Stimulated activated CD4-positive, alpha-beta T cell treated with anti-CD3 and anti-CD28 coated beads, TNF-alpha, amount 100 ng/mL, for 4 hours (primary cell): ENCODE results near the gene TWIST2.

Source experiments
- DNase-seq, 3 experiments: peaks; one replicate each; pipeline ENCODE4 v3.0.0-alpha.2; 2020; ENCODE audit warnings: low read depth in 3 of 3

The TWIST2 gene

DNA sequence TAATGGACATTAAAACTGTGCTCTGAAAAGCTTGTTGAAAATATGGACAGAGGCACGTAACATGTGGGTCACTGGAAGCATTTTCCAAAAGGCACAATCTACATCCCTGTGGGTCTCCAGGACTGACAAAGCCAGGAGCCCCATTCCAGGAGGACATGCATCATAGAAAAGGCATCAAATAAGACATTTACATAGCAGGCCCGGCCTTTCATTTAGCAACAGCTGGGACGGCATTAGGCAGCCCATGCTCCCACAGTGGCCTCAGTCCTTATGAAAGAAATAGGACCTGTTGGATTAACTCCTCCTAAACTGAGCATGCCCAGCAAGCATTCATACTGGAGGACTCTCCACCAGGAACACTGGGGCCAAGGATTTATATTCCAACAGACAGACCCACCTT lies 72.2 kb downstream of the TWIST2 start:
- DNase-seq = no peak

DNA sequence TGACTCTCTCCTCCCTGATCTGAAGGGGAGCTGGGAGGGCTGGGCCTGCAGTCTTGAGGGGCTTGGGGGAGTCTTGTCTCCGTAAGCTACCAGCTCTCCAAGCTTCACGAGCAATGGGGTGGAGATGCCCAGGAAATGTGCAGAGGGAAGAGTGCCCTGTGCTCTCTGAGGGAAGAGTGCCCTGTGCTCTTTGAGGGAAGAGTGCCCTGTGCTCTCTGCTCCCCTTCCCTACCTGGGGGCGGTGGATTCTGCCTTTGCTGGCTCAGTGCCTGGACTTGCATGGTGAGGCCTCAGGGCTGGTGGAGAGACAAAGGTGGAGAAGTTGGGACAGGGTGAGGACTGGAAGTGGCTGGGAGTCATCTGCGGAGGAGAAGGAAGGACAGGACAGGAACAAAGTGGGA lies 72.7 kb downstream of the TWIST2 start:
- DNase-seq = no peak

DNA sequence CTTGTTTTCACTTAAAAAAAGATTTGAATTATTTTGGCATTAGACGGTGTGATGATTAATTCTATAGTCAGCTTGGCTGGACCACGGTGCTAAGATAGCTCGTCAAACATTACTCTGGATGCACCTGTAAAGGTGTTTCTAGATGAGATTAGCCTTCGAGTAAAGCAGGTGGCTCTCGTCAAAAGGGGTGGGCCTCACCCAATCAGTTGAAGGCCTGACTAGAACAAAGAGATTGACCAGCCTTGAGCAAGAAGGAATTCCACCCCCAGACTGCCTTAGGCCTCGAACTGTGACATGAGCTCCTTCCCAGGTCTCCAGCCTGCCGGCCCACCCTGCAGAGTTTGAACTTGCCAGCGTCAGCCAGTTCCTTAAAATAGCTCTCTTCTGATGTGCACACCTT lies 73.4 kb downstream of the TWIST2 start:
- DNase-seq = no peak

DNA sequence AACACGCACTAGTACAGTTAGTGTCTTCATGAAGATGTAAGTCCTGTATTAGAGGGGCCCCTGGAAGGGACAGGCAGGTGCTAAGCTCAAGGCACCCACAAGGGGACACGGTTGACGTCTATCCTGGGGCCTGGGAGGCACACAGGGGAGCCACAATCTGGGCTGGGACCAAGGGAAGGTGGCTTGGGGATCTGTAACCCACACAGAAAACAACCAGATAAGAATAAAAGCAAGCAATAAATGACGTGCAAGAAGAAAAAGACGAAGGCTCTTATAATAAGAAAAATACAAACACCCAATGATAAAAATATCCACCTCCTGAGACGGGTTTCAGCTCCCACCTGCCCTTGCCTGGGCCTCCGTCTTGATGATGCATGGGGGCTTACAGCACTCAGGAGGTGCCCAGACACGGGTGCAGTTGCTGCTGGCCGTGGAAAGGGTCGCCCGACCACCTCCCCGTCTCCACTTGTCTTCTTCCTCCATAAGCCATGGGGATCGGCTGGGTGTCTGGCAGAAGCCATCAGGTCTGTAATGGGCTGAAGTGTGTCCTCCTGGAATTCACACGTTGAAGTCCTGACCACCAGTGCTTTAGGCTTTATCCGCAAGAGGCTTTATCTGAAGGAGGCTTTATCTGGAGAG lies 73.9 kb downstream of the TWIST2 start:
- no peak for DNase-seq

DNA sequence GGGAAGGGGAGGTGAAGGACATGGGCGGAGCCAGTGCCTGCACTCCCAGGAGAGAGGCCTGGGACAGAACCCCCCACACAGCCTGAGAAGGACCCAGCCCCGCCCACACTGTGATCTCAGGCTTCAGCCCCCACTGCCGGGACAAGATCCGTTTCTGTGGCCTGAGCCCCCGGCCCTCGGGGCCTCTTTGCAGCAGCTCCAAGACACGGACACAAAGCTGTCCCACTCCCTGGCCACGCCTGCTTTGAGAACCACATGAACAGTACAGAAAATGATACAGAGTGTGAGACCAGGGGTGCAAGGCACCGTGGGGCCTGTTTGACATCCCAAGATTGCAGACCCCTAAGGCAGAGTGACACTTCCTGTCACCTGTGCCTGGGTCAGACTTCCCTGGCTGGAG lies 74.5 kb downstream of the TWIST2 start:
- DNase-seq = no peak

DNA sequence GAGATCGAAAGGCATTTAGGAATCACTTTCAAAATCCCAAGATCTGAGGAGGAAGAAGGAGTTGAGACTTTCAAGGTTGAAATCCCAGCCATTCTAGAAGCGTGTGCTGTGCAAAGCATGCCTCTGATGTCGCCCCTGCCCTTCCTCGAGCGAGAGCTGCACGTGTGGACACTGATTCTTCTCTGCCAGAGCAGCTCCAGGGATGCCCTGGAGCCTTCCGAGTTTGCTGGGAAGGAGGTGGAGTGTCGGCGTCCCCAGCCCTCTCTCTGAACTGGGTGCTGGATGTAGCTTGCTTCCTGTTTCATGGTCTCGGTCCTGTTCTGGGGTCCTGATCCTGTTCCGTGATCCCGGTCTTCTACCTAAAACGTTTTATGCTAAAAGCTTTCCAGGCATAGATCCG lies 76.1 kb downstream of the TWIST2 start:
- no peak for DNase-seq

DNA sequence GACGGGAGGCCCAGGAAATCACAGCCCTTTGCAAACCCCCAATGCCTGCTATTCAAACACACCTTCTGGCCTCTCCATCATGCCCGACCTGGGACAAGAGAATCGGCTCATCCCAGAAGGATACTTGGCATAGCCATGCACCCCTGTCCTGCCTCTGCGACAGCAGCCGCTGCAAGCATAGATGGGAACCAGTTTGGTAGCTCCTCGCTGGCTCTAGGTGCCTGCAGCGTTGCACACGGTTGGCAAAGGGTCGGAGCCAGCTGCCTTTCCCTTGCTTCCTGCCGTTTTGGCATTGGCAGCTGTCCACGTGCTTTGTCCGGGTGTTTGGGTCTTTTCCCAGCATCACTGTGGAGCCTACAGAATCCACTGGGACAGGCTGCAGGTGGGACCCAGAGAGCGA lies 76.9 kb downstream of the TWIST2 start:
- no peak for DNase-seq

DNA sequence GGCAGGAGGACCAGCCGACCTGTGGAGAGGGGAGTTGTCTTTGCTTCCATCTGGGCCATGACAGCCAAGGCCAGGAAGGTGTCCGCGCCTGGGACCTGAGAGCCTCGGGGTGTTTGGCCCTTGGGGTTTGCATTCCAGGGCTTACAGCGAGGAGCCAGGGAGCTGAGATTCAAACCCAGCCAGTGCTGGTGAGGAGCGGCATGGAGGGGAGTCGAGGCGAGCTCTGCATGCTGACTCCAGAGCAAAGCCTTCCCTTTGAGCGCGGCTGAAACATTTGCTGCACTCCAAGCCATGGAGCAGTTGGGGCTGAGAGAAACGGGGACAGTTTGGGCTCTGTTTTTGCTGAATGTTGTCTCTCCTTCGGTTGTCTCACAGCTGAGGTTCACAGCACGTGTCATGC lies 77.4 kb downstream of the TWIST2 start:
- no peak for DNase-seq

DNA sequence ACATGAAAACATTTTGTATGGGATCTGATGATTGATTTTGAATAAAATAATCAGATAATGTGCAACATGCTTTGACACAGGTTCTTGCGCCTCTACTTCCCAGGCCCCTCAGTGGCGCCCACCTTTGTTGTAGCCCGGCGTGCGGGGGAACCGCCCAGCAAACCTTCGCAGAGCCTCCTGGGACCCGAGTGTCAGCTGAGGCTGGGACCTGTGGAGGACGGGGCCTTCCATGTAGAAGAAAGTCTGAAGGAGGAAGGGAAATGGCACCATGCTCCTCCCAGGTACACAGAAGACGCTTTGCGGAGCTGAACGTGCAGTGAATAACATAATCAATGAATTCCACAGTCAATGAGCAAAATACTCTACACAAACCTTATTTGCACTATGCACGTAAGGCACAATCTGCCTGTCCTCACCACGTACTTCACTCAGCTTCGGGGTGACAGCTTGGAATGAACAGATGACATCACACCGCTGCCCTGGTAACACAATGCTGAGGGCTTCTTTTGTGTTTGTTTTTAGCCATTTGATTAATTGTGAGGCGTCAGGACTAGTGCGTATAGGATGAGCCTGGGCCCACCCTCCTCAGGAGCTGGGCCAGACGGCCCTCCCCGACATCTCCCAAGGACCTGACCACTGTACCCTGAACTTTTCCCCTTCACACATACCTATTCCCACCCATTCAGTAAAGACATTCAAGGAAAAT lies 78.1 kb downstream of the TWIST2 start:
- DNase-seq = no peak

DNA sequence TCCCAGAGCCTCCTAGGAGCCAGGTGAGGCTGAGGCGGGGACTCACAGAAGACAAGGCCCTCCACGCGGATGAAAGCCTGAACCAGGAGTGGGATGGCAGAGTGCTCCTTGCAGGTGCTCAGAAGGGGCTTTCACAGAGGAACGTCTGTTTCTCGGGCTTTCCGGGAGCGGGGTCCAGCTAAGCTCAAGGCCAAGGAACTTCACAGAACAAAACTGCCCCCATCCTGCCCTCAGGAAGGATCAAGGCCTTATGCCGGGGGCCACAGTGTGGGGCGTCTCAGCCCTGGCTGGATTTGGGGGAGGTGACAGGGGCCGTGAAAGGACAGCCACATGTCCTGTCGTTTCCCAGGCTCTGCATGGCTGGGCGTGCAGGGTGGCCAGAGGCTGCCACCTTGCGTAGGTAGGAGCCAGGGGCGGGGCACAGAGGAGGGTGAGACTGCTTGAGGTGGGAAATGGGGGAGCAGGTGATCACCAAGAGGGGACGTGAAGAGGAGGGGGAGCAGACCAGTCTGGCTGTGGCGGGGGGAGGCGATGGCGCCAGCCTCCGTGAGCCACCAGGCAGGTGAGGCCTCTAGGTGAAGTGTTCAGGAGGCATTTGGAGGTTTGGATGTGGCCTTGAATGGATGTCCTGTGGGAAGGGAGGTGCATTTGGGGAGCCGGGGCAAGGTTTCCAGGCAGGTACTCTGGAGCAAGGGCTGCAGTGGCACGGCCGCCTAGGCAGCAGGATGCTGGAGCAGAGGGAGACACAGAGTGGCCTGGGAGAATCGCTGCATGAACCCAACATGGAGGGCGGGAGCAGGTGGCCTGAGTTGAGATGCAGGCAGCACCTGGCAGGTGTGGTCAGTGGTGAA lies 79.1 kb downstream of the TWIST2 start:
- no peak for DNase-seq

DNA sequence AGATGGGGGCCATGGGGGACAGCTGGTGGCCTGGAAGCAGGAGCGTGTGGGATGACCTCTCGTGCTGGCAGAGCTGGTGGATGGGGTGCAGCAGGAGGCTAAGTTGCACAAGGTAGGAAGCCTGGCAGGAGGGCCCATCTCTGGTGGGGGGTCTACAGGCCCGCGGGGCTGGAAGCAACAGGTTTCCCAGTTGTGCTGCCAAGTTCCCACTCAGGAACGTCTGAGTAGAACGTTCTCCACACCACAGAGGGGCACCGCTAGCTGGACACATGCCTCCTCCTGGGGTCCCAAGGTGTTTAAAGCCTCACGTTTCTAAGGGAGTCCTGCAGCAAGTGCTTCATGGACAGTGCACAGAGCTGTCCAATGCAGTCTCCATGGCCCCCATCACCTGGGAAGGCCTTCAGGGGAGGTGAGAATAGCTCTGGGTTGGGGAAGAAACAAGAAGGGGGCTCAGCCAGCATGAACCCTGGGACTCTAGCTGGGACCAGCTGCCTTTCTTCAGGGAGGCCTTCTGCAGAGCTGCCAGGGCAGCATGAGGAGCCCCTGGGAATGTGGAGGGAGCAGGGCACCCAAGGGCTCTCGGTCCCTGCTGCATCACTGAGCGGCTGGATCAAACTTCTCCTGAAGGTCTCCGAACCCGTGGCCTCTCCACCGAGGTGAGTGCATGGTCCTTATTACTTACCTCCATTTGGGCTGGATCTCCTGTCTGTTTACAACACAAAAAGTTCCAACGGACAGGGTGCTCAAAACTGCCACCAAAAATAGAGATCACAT lies 80.0 kb downstream of the TWIST2 start:
- DNase-seq = no peak

DNA sequence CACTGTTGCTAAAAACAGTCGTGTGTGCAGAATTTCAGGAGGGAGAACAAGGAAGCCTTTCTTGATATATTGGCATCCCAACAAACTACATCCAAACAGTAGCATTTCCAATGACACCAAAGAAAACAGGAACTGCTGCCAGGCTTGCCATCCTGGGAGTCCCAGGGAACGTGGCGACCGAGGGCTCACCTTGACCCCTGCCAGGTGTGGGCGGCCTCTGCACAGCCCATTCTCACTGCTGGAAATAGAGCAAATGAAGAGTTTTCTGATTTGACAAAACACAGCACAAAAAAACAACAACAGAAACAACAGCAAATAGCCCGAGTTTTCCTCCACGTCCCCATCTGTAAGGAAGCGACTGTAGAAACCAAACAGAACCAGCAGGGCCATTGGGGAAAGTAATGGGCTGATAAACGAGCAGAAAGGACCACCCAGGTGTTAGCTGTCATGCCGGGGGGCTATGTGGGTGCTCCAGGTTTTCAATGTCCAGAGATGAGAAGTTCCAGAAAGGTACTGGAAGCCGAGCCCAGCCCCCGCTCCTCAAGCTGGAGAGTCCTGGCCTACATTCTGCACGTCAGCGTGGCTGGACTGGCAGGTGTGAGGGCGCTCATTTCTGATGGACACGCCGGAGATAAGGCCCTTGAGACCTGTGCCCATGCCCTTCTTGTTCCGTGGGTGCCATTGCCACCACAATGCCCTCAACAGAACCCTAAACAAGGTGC lies 80.8 kb downstream of the TWIST2 start:
- no peak for DNase-seq

DNA sequence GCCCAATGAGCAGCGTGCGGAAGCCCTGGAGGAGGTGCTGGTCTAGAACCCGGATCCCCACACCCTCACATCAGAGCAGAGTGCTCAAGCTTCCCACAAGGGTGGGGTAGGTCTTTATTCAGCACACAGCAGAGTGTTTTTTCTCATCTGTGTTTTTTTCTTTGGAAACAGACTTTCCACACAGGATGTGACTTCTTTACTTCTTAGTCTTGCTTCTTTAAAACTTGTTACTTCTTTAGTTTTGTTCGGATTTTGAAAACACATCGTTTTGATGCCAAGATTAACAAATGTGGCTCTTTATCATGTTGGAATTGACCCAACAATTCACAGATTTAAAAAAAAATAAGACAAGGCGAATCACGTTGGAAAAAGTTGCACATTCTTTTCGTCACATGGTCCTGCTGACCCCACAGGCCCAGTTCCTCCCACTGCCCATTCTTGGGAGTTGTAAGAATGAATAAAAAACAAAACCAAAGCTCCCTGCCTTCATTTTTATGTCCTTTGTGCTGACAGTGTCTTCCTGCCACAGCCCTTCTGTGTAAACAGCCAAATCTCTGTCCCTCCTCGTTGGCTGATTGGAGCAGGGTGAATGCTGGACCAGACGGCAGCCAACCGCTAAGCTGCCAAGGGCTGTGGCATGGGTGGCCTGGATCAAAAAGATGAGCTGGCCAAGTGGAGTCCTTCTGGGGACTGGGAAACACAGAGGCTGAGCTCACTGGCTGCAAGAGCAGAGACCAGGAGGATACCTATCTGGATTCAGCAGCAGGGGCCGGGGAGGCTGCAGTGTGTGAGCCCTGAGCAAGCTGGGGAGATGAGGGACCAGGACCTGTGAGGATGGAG lies 81.6 kb downstream of the TWIST2 start:
- no peak for DNase-seq

DNA sequence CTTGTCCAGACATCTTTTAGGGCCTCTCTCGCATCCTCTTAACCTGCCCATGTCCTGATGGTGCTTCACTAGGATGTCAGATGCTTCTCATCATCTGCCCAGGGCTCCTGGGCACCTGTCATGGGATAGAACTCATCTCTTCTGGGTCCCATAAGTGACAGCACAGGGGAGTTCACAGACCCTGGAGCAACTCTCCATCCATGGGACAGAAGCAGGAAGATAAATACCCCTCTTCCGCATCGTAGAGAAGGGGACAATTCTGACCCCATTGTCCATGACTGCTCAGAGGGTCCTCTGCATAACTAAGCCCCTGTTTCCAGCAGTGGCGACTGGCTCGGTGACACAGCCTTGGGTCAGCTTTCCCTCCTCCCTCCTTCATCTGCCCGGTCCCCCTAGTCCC lies 82.3 kb downstream of the TWIST2 start:
- DNase-seq = no peak

DNA sequence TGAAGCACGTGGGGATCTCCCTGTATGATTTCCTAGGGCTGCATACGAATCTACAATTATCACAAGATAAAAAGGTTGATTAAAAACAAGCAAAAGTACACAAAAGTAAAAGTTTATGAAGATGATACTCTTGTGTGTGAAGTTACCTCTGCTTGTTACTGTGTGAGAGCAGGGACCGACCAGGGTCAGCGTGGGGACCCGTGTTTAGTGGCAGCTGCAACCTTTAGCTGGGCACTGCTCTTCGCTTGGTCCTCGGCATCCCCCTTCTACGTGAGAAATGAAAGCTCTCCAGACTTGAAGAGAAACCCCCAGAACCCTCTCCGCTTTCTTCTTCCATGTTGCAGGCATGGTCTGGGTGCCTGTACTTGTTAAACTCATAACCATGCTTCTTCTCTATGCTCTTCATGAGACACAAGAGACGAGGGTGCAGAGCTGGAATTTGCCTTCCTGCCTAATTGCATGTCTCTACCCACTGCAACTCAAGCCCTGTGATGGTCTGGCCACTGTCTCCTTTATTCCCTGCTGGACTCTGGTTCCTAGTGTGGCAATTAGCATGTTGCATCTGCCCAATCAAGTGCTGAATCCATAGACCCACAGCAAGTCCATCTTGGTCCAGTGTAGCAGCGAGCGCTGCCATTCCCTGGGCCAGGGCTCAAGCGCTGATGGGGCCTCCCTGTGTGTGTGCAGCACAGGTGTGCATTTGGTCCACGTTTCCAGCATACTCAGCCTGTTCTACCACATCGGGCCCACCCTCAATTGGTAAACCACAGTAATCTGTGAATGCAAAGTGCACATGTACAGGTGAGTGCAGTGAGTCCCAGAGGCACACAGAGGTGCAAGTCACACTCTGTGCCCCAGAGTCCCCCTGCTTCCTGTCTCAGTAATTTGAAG lies 88.5 kb downstream of the TWIST2 start:
- DNase-seq = no peak

DNA sequence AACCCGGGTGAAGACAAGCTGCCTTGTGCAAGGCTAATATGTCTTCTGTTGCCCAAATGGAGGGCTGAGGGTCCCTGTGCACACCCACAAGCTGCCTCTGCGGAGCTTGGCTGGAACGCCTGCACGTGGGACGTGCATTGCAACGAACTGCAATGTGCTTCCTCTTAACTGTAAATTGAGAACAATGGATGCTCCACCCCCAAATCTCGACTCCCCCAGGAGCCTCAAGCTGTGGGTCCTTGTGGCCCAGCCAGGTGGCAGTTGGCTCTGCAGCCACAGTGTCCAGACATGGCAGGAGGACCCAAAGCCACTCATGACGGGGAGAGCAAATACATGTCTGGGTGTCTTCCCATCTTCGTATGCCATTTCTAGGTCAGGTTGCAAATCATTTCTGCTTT lies 90.1 kb downstream of the TWIST2 start:
- DNase-seq = no peak

DNA sequence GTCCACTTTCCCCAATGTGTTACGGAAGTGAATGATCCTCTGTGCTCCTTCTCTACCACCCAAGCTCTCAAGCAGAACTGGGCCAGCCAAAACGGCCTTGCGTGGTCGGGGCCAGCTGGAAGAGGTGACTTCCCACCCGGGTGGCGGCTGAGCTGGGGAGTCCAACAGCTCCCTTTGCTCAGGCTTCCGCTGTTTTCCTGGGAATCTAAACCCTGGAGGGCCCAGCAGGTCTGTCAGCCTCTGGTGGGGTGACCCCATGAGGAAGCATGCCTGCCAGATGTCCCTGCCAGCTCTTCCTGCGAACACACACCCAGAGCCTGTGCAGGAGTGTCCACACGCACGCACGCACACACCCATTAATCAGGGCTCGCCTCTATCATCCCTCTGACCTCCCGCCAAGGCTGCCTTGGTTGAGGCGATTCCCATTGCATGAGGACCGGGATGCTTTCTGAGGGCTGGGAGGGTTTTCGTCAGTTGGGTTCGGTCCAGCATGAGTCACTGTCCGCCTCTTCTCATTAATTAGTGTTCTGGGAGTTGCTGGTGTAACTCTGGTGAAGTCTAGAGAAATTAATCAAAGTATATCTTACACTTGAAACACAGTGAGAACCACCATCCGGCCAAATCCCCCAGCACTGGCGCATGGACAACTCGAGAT lies 90.6 kb downstream of the TWIST2 start:
- DNase-seq = no peak

DNA sequence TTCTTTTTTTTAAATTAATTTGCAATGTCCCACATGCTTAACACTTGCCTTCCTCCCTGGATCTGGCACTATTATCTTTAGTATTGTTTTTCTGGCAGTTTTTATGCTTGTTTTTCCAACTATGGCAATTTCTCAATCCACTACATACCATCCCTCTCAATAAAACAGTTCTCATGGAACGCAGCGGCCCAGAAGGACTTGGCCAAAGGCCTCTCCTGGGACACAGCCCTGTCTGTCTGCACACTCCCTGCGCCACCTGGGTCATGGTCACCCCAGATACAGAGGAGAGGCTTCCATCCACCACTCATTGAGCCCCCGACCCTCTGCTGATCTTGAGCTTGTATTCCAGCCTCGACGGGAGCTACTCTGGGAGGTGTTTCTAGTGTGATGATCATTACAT lies 91.2 kb downstream of the TWIST2 start:
- no peak for DNase-seq
